HUDEP-2 (cell line): ENCODE measurements around the gene ANXA6.

Experiments
- DNase-seq, 76 experiments: peaks; one replicate each; lab custom pipeline; 2025; ENCODE audit not compliant: unreplicated experiment in 76 of 76; lab: John Stamatoyannopoulos, UW

ANXA6 gene

DNA sequence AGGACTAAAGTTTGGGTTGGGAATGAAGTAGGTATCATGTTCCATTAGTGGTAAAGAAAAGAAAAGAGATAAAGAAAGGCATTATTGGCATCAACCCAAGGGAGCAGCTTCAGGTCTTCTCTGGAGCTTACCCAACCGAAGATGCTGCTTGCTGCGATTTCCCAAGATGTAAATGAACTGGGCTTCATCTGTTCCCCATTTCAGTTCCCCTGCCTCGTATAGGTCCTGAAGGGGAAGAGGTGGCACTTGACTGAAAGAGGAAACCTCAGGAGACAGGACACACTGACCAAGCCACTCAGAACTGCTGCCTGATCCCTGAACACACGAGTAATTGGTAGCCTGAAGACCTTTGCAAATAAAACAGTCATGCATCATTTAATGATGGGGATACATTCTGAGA lies 24.6 kb downstream of the ANXA6 start:
- DNase-seq = no peak

DNA sequence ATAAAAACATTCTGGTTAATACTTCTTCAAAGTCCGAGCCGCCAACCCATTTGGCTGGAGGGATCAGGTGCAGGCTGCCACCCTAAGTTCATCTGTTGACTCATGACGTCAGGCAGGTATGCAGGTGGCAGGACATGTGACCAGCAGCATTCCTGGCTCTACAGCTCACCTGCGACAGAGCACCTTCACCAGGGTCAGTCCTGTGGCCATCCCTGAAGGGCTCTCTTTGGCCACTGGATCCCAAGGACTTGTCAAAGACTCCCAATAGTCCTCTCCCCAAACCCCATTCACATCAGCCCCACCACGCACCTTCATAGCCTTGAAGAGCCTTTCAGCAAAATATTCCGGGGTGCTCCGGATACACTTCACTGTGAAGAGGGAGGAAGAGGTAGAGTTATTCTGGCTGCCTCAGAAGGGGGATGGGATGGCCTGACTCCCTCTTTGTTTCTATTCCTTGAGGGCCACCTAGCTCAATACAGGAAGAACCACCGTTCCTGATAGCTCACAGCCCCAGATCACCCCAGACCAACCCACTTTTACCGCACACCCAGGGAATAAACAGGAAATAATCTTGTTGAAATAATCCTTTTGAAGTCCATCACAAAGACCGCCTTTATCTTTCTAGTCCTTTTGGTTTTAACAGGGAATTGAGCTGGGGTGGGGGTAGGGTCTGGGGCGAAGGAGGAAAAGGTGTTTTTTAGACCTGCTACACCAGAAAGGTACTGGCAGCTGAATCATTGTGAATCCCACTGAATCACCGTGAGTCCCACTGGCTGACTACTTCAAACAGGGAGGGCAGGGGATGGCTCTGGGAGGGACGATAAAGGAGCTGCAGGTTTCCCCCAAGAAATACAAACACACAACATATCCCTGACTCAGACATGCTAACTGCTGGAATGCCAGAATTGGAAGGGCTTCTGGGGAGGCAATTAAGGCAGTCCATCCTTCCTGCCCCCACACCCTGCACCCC lies 26.4 kb downstream of the ANXA6 start:
- no peak for DNase-seq

DNA sequence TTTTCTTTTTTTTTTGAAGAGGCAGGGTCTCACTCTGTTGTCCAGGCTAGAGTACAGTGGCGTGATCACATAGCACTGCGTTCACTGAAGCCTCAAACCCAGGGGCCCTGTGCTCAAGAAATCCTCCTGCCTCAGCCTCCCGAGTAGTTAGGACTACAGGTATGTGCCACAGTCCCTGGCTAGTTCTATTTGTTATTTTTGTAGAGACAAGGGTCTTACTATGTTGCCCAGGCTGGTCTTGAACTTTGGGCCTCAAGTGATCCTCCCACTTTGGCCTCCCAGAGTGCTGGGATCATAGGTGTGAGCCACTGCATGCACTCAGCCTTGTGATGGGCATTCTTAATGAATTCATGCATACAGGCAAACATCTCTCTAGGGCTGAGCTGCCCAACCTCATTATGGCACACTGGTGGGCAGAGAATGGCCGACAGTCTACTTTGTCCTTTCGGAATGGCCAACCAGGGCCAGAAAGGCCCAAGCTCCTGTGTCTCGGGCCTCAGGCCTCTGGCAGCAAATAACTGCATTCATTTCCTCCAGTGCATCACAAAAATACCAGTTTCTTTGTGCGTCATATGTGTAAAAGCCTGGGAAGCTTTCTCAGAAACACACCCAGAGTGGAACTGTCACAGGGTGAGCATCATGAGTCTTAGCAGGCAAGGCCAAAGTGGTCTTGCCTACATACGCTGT lies 27.2 kb downstream of the ANXA6 start:
- DNase-seq = no peak

DNA sequence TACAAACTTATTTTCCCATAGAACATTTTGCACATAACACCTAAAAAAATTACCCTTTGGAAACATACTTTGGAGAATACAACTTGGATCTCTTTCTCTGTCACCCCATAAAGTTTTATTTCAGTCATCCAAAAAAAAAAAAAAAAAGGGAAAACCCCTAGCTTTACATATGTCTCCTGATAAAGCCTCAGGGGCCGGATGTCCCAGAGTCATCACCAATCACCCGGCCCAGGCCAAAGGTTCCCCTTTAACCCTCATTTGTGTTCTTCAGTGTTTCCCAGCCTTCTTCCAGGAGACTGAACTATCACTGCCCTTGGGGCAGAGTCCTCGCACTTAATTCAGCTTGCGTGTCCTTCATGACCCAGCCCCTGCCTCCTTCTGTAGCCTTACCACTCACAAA lies 28.8 kb downstream of the ANXA6 start:
- no peak for DNase-seq

DNA sequence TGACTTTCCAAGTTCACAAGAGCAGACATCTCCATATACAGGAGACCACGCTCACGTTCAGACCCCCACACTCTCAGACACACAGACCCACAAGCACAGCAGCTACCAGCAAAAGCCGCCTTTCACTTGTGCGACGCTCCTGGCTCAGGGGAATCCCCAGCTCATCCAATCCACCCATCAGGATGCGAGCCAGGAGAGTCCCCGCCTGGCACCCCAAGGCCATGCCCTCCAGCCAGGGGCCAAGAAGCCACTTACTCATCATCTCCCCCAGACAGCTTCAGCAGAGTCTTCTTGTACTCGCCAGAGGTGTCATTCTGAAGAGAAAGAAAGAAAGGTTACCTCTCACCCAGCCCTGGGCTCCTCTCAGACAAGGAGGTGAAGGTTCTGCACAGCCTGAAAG lies 29.7 kb downstream of the ANXA6 start:
- DNase-seq = no peak

DNA sequence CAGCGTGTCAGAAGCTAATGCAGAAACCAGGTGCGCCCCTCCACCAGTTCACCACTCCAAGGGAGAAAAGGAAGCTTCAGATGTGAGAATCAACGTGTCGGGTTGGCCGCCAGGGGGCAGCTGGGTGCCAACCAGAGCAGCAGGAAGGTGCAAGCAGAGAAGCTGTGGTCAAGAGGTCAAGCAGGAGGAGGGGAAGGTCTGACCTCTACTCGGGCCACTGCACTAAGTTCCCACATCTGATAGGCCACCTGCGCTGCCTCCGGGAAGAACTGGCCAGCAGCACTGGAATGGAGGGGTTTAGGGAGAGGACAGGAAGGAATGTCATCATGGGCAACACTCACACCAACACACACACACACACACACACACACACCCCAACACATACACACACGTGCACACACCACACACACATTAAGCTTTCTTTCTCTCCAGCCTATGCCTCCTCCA lies 31.4 kb downstream of the ANXA6 start:
- peak in 53 of 76 experiments; percentile 1 to 66 (median 36) for DNase-seq

DNA sequence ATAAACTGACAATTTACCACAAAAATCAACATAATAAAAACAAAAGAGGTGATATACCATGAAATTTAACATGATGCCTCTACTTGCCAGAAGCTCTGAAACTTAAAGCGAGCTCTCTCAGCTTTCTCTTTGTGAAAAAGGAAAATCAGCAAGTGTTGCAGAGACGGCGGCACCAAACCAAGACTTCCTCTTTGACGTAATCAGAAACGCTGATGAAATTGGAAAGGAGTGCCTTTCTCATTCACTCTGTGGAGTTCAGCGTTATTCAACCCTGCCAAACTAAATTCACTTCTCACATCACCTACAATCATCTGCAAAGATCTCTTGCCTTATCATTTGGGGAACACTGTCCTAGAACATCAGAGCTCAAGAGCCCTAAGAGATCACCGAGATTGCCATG lies 32.2 kb downstream of the ANXA6 start:
- DNase-seq = no peak

DNA sequence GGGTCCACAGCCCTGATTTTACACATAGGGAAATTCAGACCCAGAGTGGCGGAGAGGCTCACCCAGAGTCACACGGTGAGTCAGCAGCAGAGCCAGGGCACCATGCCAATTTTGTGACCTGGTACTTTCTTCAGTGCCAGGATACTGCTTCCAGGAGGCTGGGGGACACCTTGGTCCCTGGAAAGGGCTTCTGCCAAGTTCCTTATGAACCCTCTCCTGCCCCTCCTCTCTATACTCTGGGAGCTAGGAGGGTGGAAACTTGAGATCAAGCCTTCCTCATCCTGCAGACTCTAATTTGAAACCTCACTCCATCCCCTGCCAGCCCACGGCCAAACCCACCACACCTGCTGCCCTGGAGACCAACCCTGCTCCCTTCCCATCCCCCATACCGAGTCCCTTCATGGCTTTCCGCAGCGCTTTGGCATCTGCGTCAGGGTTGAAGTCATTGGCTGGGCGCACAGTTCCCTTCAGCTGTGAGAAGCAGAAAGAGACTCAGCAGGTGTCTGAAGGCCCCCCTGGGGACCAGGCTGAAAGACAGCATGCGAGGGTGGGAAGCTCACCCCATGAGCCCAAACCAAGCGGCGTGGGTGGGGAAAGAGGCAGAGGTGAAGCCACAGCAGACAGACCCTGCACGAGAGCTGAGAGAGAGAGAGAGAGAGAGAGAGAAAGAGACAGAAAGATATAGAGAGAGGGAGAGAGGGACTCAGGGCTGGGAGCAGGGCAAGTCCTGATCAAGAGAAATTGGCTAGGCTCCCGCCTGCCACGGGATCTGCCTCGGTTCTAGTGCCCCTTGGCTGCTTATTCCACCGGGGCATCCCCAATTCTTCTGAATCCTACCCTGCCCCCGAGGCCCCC lies 33.5 kb downstream of the ANXA6 start:
- DNase-seq = peak in 27 of 76 experiments; percentile 2 to 44 (median 20)

DNA sequence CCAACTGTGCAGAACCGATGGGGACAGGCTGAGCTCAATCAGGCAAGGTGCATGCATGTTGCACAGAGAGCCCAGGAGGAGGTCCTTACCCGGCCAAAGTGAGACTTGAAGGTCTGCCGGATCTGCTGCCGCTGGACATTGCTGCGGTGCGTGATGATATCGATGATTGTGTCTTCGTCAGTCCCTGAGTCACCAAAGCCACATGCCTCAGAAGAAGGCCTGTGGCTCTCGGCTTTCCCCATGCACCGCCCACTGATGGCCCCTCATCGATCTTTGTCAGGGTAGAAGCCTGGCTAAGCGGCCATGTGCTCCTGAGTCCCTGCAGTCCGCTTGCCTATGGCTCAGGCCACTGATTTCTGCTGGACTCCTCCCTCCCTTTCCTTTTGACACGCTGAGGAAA lies 34.8 kb downstream of the ANXA6 start:
- DNase-seq = no peak

DNA sequence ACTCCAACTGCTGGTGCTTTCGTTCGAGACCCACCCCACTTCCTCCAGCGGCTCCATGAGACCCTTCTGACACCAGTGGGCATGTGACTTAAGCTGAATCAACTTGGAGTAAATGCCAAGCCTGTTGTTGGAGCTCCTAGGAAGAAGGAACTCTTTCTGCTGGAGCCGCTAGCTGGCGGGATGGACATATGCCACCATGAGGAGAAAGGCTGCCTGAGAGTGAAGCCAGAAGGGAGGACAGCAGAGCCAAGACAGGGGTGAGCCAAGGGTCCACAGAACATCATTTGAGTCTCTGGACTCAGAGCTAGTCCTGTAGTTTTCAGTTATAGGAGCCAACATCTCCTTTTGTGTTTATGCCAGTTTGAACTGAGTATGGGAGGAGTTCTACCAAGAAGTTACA lies 35.9 kb downstream of the ANXA6 start:
- no peak for DNase-seq

DNA sequence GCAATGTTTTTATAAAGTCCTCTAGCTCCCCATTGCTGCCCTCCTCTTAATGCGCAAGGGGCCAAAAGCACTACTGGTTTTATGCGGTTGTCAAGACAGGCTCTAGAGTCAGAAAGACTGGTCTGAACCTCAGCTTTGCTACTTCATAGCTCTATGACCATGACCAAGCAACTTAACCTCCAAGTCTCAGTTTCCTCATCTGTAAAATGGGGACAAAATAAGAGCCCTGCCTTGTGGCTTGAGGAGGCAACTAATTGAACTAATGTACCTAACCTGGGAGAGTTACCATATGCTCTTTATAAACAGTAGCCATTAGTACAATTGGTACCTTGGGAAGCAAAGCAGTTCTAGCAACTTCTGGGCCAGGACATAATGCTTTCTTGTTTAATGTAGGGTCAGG lies 36.5 kb downstream of the ANXA6 start:
- no peak for DNase-seq

DNA sequence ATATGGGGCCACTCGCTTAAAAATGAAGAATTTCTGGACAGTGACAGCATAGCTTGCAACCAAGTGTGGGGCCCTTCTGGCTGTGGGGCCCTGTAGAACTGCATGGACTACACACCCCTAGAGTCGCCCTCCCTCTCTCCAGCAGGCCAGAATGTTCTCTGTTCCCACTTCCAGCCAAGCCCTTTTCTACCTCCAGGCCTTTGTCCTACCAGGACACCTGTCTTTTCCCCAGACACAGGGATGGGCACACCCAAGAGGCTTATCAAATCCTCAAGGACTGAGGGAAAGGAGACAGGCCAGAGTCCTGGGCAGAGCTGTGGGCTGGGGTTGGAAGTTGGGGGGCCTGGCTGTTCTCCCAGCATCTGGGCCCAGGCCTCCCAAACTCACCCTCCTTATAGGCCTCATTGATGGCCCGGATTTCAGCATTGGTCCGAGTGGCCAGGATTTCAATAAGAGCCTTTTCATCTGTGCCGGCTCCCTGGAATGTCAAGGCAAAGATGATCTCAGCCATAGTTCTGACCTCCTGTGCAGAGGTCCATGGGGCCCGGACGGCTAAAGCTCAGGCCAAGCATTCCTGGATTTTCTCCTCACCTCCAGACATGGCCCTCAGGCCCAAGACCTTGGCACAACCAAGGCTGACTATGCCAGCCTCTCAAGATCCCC lies 38.5 kb downstream of the ANXA6 start:
- no peak for DNase-seq

DNA sequence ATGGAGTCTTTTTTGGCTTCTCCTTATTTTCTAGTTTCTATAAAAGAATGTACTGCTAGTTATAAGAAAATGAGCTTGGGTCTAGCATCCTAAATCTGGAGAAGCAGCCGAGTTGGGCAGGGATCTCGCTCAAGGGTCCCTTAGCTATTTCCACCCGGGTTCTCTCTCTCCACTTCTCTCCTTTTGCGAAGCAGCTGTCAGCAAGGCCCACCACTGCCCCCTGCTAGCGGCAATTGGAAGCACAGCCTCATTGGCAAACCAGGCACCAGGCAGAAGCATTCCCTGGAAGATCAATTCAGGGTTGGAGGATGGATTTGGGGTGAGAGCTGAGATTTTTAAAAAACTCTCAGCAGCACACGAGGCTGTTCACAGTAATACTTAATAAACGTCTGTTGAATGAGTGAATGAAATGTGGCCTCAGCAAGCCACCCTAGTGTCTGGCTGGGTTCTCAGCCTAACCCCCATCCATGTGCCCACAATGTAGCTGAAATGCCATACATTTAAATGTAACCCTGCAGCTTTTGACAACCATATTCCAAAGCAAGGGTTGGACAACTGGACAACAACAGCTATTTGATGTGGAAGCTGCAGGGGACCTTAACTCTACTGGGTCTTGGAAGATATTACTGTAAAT lies 42.2 kb downstream of the ANXA6 start:
- DNase-seq = peak in 68 of 76 experiments; percentile 8 to 78 (median 50)

DNA sequence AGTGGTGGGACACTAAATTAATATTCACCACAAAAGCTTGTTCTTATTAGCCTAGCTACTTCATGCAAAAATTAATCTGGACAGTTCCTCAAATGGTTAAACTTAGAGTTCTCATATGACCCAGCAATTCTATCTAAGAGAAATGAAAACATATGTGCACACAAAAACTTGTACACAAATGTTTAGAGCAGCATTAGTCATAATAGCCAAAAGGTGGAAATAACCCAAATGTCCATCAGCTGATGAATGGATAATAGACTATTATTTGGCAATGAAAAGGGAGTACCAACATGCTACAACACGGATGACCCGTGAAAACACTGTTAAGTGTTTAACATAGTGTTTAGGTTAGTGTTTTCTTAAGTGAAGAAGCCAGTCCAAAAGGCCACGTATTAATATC lies 43.9 kb downstream of the ANXA6 start:
- no peak for DNase-seq

DNA sequence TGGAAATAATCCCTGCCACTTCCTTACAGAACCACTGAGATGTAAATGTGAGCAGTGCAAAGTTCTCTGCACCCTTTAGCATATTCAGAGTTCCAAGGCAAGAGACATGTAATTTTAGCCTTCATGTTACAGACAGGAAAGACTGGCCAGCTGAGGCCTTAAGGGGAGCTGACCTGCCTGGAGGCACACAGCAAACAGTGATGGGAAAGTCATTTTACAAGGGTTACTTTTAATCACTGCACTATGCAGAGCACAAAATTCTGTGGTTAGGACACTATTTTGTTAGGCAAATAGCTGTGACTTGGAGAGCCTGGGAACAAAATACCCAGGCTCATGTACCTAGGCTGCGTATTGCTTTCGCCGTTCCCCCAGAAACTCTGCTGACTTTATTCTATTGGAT lies 46.6 kb downstream of the ANXA6 start:
- DNase-seq = no peak

DNA sequence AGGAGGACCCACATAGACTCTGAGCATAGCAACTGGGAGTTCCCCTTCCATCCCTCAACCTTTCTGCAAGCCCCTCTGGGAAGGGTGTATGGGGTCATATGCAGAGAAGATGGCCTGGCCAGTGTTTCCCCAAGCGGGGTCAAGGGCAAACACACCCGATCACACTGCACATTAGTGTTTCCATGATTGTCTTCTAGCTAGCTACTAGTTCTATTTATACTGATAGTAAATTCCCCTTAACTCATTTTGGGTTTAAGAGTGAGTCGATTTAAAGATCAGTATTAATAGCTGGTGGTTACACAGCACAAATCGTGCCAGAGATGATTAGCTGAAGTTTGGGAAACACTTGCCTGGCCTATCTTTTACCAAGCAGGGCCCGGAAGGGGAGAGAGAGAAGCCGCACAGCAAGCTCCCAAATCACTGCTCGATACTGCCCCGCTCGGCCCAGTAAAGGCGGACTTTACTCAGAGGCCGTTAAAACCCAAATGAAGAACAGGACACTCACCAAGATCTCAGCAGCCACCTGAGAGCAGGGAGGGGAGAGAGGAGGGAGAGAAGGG lies 47.4 kb downstream of the ANXA6 start:
- DNase-seq = no peak

DNA sequence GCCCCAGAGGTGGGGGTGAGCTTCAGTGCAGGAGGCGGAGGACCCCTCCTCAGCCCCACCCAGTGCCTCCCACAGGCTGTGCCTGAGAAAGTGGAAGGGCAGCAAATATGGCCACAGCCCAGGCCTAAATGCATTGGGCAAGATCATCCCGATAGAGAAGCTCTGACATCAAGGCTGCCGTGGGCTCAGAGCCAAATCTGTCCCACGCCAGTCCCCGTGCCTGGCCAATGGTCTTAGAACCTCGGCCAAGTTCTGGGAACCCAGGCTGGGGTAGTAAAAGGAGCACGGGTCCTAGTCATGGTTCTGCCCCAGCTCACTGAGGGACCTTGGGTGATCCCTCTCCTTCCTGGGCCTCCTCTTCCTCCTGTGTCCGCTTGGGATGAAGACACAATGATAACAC lies 49.0 kb downstream of the ANXA6 start:
- peak in 1 of 76 experiments; percentile 10 for DNase-seq

DNA sequence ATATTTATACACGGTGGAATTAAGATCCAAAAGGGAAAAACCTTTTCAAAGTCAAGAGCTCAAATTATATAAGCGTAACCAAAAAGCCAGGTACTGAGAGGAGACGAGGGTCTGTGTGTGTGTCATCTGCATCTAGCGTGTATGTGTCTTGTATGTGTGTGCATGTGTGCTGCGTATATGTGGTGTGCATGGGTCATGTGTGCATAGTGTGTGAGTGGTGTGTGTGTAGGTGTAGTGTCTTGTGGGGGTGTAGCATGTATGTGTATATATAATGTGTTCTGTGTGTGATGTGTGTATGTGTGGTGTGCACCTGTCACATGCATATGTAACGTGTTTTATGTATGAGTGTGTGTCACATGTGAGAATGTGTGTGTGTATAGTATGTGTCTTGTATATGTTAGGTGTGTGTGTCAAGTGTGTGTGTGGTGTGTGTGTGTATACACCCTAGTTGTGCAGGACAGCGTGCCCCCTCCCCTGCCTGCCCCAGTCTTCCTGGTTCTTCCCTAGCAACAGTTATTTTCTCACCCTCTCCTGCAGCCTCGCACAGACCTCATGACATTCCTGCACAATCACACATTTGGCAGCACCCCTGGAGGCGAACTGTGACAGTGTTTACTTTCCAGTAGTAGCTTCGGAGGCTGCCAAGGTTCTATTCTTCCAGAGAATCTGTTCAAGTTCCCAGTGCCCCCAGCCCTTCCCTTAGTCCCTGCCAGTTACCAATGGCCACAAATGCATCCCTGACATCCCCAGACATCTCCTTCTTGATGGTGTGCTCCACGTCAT lies 49.6 kb downstream of the ANXA6 start:
- DNase-seq = no peak

DNA sequence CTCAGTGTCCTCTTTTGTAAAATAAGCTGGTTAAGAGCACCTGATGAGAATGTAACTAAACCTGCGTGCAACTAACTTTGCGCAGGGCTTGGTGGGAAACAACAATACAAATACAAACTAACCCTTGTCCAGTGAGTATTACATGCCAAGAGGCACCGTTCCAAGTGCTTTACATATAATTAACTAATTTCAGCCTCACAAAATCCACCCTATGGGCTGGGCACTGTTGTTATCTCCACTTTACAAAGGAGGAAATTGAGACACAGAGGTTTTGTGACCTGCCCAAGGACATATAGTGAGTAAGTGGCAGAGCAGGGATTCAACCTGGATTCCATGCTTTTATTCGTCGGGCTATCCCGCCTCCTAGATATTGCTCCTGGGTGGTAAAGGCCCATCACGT lies 50.5 kb downstream of the ANXA6 start:
- peak in 10 of 76 experiments; percentile 10 to 39 (median 16) for DNase-seq
